A673 (cell line): ENCODE data around the gene ETNK2. TPM values are rescaled to one million over a fixed set of nuclear protein-coding genes. Genes with fewer than 3 reads are reported as not detected.

Experiments
- BruUV-seq: library from RNA; stranded (reverse); fragments of 400-500 nt; replicated peaks from 2 replicates; lab custom pipeline; 2021; lab: Mats Ljungman, UMichigan
- CTCF ChIA-PET: fragments of 300-600 bp; sonication (Branson Sonifier 250); formaldehyde crosslinking; loops from one replicate; lab custom pipeline; 2022; ENCODE audit warnings: antibody characterized with exemption; lab: Charles Lee
- POLR2A ChIA-PET: fragments of 300-600 bp; sonication (Branson Sonifier 250); formaldehyde crosslinking; loops from one replicate; lab custom pipeline; 2022; ENCODE audit warnings: antibody characterized with exemption; ENCODE audit not compliant: low non-redundant PET; lab: Charles Lee
- DNase-seq: peaks from one replicate; pipeline ENCODE4 v3.0.0-alpha.2; 2015; ENCODE audit warnings: low spot score
- H3K27ac ChIP-seq: fragments of 200-600 bp; sonication (generic); 2 replicates; pipeline ENCODE4 v1.5.1; 2016; ENCODE audit warnings: mixed run types, low read depth, mild to moderate bottlenecking, mixed read lengths, antibody characterized with exemption, low read length; ENCODE audit not compliant: poor library complexity, severe bottlenecking
- H3K27me3 ChIP-seq: fragments of 200-600 bp; sonication (generic); replicated peaks from 2 replicates; pipeline ENCODE4 v1.6.1; 2017; ENCODE audit warnings: mixed run types, low read depth, mild to moderate bottlenecking, mixed read lengths, antibody characterized with exemption, low read length; ENCODE audit not compliant: insufficient read depth, poor library complexity
- H3K36me3 ChIP-seq: fragments of 200-600 bp; sonication (generic); 2 replicates; pipeline ENCODE4 v1.6.1; 2016; ENCODE audit warnings: mixed run types, mild to moderate bottlenecking, mixed read lengths, antibody characterized with exemption, low read length; ENCODE audit not compliant: insufficient read depth, poor library complexity, severe bottlenecking
- H3K4me1 ChIP-seq: fragments of 200-600 bp; sonication (generic); 2 replicates; pipeline ENCODE4 v1.6.1; 2017; ENCODE audit warnings: mixed run types, mild to moderate bottlenecking, mixed read lengths, antibody characterized with exemption, low read length; ENCODE audit not compliant: insufficient read depth, poor library complexity, severe bottlenecking
- H3K4me3 ChIP-seq: fragments of 200-600 bp; sonication (generic); 2 replicates; pipeline ENCODE4 v1.5.1; 2016; ENCODE audit warnings: low read depth, mixed run types, mild to moderate bottlenecking, mixed read lengths, low read length; ENCODE audit not compliant: poor library complexity, severe bottlenecking
- H3K9me3 ChIP-seq: fragments of 200-600 bp; sonication (generic); 2 replicates; pipeline ENCODE4 v1.6.1; 2016; ENCODE audit warnings: mixed run types, low read depth, mild to moderate bottlenecking, mixed read lengths, antibody characterized with exemption, low read length; ENCODE audit not compliant: poor library complexity, severe bottlenecking
- CTCF ChIP-seq: fragments of 300-800, 200-600 bp; sonication (generic); conservative IDR thresholded peaks from 2 replicates; pipeline ENCODE4 v1.5.1; 2017; ENCODE audit warnings: low read depth, mild to moderate bottlenecking, antibody characterized with exemption, low read length, moderate library complexity, mixed read lengths
- EZH2 ChIP-seq: fragments of 200-600 bp; sonication (generic); IDR thresholded peaks from 2 replicates; pipeline ENCODE4 v1.6.1; 2017; ENCODE audit warnings: borderline replicate concordance, low read depth, mild to moderate bottlenecking, mixed read lengths, antibody characterized with exemption, low read length; ENCODE audit not compliant: poor library complexity, severe bottlenecking
- intact Hi-C: fragments of 100-400 bp; cut with micrococcal nuclease; formaldehyde crosslinking; loops from one replicate; pipeline ENCODE4 v1.10.0; 2022; ENCODE audit not compliant: unreplicated experiment
- total RNA-seq: library from RNA; stranded (reverse); gene quantifications from 2 replicates; pipeline ENCODE4 v1.2.3, GENCODE V29; 2021

ETNK2 gene
- total RNA-seq, 1 experiment from 2014 or later, result 8.3 TPM

GRCh38 chr1:204192046-204192445 is 40.2 kb upstream of the ETNK2 start:
- no peak overlapping the region for H3K4me3 ChIP-seq
- H3K27me3 ChIP-seq, result peaks cover 16% of the 10 kb centered on the region
- intact Hi-C loops, result no loop called here
- no peaks in the 10 kb centered on the region for H3K36me3 ChIP-seq
- no peak for DNase-seq
- H3K9me3 ChIP-seq, result no peaks in the 10 kb centered on the region
- ChIA-PET POLR2A (no interaction called here), CTCF (interaction anchor here (1.2 kb wide), 1 partner anchor 15 kb away, joined by 3 read pairs; no protein-coding TSS in a partner anchor)
- TF ChIP-seq CTCF, result no peak
- no peak for TF ChIP-seq EZH2
- no peak overlapping the region for H3K27ac ChIP-seq
- no TSS peak for BruUV-seq
- peaks cover 14% of the 10 kb centered on the region for H3K4me1 ChIP-seq

- POLR2A ChIA-PET, result interaction anchor here (0.6 kb wide), 1 partner anchor 392 kb away, joined by 4 read pairs; no protein-coding TSS in a partner anchor
- Histone ChIP-seq H3K36me3 (no peaks in the 10 kb centered on the region), H3K27me3 (peaks cover 20% of the 10 kb centered on the region), H3K4me1 (peaks cover 14% of the 10 kb centered on the region), H3K27ac (no peak overlapping the region), H3K9me3 (no peaks in the 10 kb centered on the region), H3K4me3 (no peak overlapping the region)
- TF ChIP-seq CTCF (no peak), EZH2 (no peak)
- CTCF ChIA-PET, result no interaction called here
- DNase-seq, result no peak
- intact Hi-C loops, result no loop called here
- BruUV-seq, result no TSS peak
Observed at GRCh38 chr1:204191456-204191855, 39.6 kb upstream of the ETNK2 start.

- intact Hi-C loops, result no loop called here
- peaks cover 14% of the 10 kb centered on the region for H3K4me1 ChIP-seq
- H3K27ac ChIP-seq, result no peak overlapping the region
- peak overlapping the region; percentile 23 for H3K4me3 ChIP-seq
- ChIA-PET POLR2A (interaction anchor here (0.5 to 0.6 kb wide), 2 partner anchors 316 to 391 kb away, joined by 3 to 4 read pairs; no protein-coding TSS in a partner anchor), CTCF (no interaction called here)
- H3K9me3 ChIP-seq, result no peaks in the 10 kb centered on the region
- peaks cover 20% of the 10 kb centered on the region for H3K27me3 ChIP-seq
- no TSS peak for BruUV-seq
- no peaks in the 10 kb centered on the region for H3K36me3 ChIP-seq
- TF ChIP-seq EZH2 (no peak), CTCF (no peak)
- peak; percentile 35 for DNase-seq
Observed at GRCh38 chr1:204190212-204191211, 38.7 kb upstream of the ETNK2 start.
